ENCODE data around the gene BPIFB3. TPM values are rescaled to one million over a fixed set of nuclear protein-coding genes. Genes with fewer than 3 reads are reported as not detected.

BPIFB3 gene
- total RNA-seq, 1 experiment from 2014 or later: not detected

GRCh38 chr20:33097001-33097400, 43.3 kb downstream of the BPIFB3 start:
- in situ Hi-C loops (cut with HindIII; ENCODE audit: low pct_unique_long_range_greater_than_20kb, low sequenced_read_pairs) (no loop called here), intact Hi-C loops (cut with micrococcal nuclease; ENCODE audit: unreplicated experiment) (loop anchor here (2.0 kb wide), 2 partner anchors 194 kb away; no protein-coding TSS in a partner anchor)
- Histone ChIP-seq H3K27me3 (ENCODE audit: control insufficient read depth, insufficient read depth, low read length) (peaks cover 3% of the 10 kb centered on the region; the same call in 1 of the 2 replicates), H3K9me3 (ENCODE audit: control insufficient read depth, insufficient read depth, low read depth, low read length) (no peaks in the 10 kb centered on the region), H3K27ac (ENCODE audit: low read length) (no peak overlapping the region), H3K4me3 (ENCODE audit: low read depth in 2 of 2, low read length in 2 of 2) (no peak overlapping the region), H3K4me1 (ENCODE audit: control insufficient read depth, insufficient read depth, low read length) (no peaks in the 10 kb centered on the region), H3K36me3 (ENCODE audit: control insufficient read depth, insufficient read depth, low read length) (no peaks in the 10 kb centered on the region)
- TF ChIP-seq SIN3A (IDR thresholded peaks at IDR 0.05; ENCODE audit: borderline replicate concordance, insufficient read depth, low read depth, low read length): no peak
- no peak for TF ChIP-seq POLR2AphosphoS5 (IDR thresholded peaks at IDR 0.05; ENCODE audit: low read depth, low read length)
- TF ChIP-seq REST (IDR thresholded peaks at IDR 0.05; ENCODE audit: insufficient read depth in 1 of 2, low read depth in 2 of 2, low read length in 1 of 2): no peak
- TF ChIP-seq CTCF (IDR thresholded peaks at IDR 0.05): no peak
- TF ChIP-seq TCF7L2 (IDR thresholded peaks at IDR 0.05; ENCODE audit: low read depth, low read length): no peak
- ATAC-seq: no peak
- DNase-seq (ENCODE audit: low read depth, low spot score): no peak
- ChIA-PET POLR2A (no interaction called here), CTCF (interaction anchor here (1.4 kb wide), 1 partner anchor 166 kb away, joined by 6 read pairs; no protein-coding TSS in a partner anchor)
- BruUV-seq (replicated peaks): no TSS peak

GRCh38 chr20:33099843-33100538, 46.3 kb downstream of the BPIFB3 start:
- intact Hi-C loops (cut with micrococcal nuclease; ENCODE audit: unreplicated experiment) (no loop called here), in situ Hi-C loops (cut with HindIII; ENCODE audit: low pct_unique_long_range_greater_than_20kb, low sequenced_read_pairs) (no loop called here)
- H3K9me3 ChIP-seq (ENCODE audit: control insufficient read depth, insufficient read depth, low read depth, low read length): no peaks in the 10 kb centered on the region
- ChIA-PET POLR2A (no interaction called here), CTCF (no interaction called here)
- H3K4me3 ChIP-seq (ENCODE audit: low read depth in 2 of 2, low read length in 2 of 2): no peak overlapping the region
- no peak for ATAC-seq
- H3K27me3 ChIP-seq (ENCODE audit: control insufficient read depth, insufficient read depth, low read length): peaks cover 3% of the 10 kb centered on the region
- DNase-seq (ENCODE audit: low read depth, low spot score): no peak
- TF ChIP-seq REST (IDR thresholded peaks at IDR 0.05; ENCODE audit: insufficient read depth in 1 of 2, low read depth in 2 of 2, low read length in 1 of 2) (no peak), SIN3A (IDR thresholded peaks at IDR 0.05; ENCODE audit: borderline replicate concordance, insufficient read depth, low read depth, low read length) (no peak), CTCF (IDR thresholded peaks at IDR 0.05) (no peak), POLR2AphosphoS5 (IDR thresholded peaks at IDR 0.05; ENCODE audit: low read depth, low read length) (no peak), TCF7L2 (IDR thresholded peaks at IDR 0.05; ENCODE audit: low read depth, low read length) (no peak)
- H3K36me3 ChIP-seq (ENCODE audit: control insufficient read depth, insufficient read depth, low read length): no peaks in the 10 kb centered on the region
- H3K4me1 ChIP-seq (ENCODE audit: control insufficient read depth, insufficient read depth, low read length): no peaks in the 10 kb centered on the region
- BruUV-seq (replicated peaks): no TSS peak
- no peak overlapping the region for H3K27ac ChIP-seq (ENCODE audit: low read length)

Measured in Panc1 (cell line).